PFSK-1 (cell line): ENCODE data around the gene SLC25A42.

ENCODE experiments used
- FOXP2 ChIP-seq: optimal IDR thresholded peaks from 2 replicates; pipeline ENCODE3; 2011; ENCODE audit warnings: borderline replicate concordance, control low read depth, inconsistent platforms; ENCODE audit not compliant: insufficient read depth; ENCODE audit errors: extremely low read length, extremely low read depth
- POLR2AphosphoS5 ChIP-seq: IDR thresholded peaks from 2 replicates; pipeline ENCODE4 v1.6.1; 2012; ENCODE audit warnings: low read depth, mild to moderate bottlenecking, control low read depth, low read length, moderate library complexity
- SIN3A ChIP-seq: IDR thresholded peaks from 2 replicates; pipeline ENCODE4 v1.6.1; 2012; ENCODE audit warnings: mild to moderate bottlenecking, low read length, moderate library complexity, borderline replicate concordance; ENCODE audit not compliant: insufficient read depth
- TAF1 ChIP-seq: IDR thresholded peaks from 2 replicates; pipeline ENCODE4 v1.6.1; 2012; ENCODE audit warnings: low read length, control low read depth, borderline replicate concordance; ENCODE audit not compliant: insufficient read depth
- TF ChIP-seq, protein P1 (sequence below), 2 experiments: IDR thresholded peaks; 2 replicates each; pipeline versions ENCODE4 v1.6.1 to v1.8.0; 2011 to 2012; ENCODE audit warnings: low read depth in 2 of 2, low read length in 2 of 2, control low read depth in 1 of 2, inconsistent platforms in 1 of 2, mild to moderate bottlenecking in 1 of 2, moderate library complexity in 1 of 2; ENCODE audit not compliant: insufficient read depth in 1 of 2

The SLC25A42 gene

GRCh38 chr19:19079571-19079970, 15.8 kb downstream of the SLC25A42 start:
- TF ChIP-seq FOXP2 (no peak), TAF1 (no peak), SIN3A (no peak), POLR2AphosphoS5 (no peak)
- TF ChIP-seq, protein P1, sequence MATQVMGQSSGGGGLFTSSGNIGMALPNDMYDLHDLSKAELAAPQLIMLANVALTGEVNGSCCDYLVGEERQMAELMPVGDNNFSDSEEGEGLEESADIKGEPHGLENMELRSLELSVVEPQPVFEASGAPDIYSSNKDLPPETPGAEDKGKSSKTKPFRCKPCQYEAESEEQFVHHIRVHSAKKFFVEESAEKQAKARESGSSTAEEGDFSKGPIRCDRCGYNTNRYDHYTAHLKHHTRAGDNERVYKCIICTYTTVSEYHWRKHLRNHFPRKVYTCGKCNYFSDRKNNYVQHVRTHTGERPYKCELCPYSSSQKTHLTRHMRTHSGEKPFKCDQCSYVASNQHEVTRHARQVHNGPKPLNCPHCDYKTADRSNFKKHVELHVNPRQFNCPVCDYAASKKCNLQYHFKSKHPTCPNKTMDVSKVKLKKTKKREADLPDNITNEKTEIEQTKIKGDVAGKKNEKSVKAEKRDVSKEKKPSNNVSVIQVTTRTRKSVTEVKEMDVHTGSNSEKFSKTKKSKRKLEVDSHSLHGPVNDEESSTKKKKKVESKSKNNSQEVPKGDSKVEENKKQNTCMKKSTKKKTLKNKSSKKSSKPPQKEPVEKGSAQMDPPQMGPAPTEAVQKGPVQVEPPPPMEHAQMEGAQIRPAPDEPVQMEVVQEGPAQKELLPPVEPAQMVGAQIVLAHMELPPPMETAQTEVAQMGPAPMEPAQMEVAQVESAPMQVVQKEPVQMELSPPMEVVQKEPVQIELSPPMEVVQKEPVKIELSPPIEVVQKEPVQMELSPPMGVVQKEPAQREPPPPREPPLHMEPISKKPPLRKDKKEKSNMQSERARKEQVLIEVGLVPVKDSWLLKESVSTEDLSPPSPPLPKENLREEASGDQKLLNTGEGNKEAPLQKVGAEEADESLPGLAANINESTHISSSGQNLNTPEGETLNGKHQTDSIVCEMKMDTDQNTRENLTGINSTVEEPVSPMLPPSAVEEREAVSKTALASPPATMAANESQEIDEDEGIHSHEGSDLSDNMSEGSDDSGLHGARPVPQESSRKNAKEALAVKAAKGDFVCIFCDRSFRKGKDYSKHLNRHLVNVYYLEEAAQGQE (IDR thresholded peaks at IDR 0.05; ENCODE audit: insufficient read depth in 1 of 2, low read depth in 2 of 2, low read length in 2 of 2), result no peak

- no peak for TF ChIP-seq FOXP2
- TF ChIP-seq POLR2AphosphoS5, result no peak
- TF ChIP-seq SIN3A, result no peak
- TF ChIP-seq TAF1, result no peak
Measured at GRCh38 chr19:19081642-19082151, 17.9 kb downstream of the SLC25A42 start.

DNA sequence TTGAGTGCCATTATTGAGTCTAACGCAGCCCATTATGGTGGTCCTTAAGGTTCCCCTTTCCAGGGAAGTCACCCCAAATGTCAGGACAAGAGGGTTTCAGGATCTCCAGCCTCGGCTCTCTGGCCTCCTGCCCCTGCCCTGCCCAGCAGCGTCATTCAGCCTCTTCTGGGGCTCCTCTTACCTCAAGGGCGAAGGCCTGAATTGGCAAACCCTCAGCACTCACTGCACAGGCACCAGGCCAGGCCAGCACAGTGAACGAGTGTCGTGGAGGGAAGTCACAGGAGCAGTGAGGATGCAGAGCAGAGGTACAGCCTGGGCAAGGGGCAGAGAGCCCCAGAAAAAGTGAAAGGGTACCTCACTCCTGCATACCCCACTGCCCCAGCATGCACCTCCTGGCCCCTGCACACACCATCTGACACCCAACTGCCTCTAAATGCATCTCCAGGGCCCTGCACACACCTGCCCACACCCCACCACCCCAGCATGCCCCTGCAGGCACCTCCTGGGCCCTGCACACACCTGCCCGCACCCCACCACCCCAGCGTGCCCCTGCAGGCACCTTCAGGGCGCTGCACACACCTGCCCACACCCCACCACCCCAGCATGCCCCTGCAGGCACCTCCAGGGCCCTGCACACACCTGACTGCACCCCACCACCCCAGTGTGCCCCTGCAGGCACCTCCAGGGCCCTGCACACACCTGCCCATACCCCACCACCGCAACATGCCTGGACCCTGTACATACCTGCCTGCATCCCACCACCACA, 19.8 kb downstream of the SLC25A42 start:
- TF ChIP-seq POLR2AphosphoS5, result no peak
- no peak for TF ChIP-seq FOXP2
- no peak for TF ChIP-seq TAF1
- TF ChIP-seq, protein P1 (IDR thresholded peaks at IDR 0.05; ENCODE audit: insufficient read depth in 1 of 2, low read depth in 2 of 2, low read length in 2 of 2), result no peak
- no peak for TF ChIP-seq SIN3A

GRCh38 chr19:19087676-19088075, 23.9 kb downstream of the SLC25A42 start:
- TF ChIP-seq POLR2AphosphoS5, result no peak
- TF ChIP-seq, protein P1 (IDR thresholded peaks at IDR 0.05; ENCODE audit: insufficient read depth in 1 of 2, low read depth in 2 of 2, low read length in 2 of 2), result no peak
- TF ChIP-seq FOXP2, result no peak
- TF ChIP-seq SIN3A, result no peak
- TF ChIP-seq TAF1, result no peak

- TF ChIP-seq POLR2AphosphoS5 (no peak), FOXP2 (no peak), SIN3A (no peak), TAF1 (no peak)
- TF ChIP-seq, protein P1 (IDR thresholded peaks at IDR 0.05; ENCODE audit: insufficient read depth in 1 of 2, low read depth in 2 of 2, low read length in 2 of 2), result no peak
Measured at GRCh38 chr19:19094513-19094912, 30.7 kb downstream of the SLC25A42 start.
